Measurements from ENCODE around the gene PPM1A. TPM values are rescaled to one million over a fixed set of nuclear protein-coding genes. Genes with fewer than 3 reads are reported as not detected.

PPM1A gene
- total and polyA plus RNA-seq, 2 of the 8 experiments (the other 6 are each of a cell fraction or from before 2014, with no cell fraction given), result 14.0 to 51.2 TPM

DNA sequence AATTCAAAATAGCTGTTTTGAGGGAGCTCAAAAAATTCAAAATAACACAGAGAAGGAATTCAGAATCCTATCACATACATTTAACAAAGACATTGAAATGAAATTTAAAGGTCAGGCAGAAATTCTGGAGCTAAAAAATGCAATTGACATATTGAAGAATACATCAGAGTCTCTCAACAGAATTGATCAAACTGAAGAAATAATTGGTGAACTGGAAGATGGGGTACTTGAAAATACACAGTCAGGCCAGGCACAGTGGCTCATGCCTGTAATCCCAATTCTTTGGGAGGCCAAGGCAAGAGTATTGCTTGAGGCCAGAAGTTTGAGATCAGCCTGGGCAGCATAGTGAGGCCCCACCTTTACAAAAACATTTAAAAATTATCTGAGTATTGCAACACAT, 49.7 kb upstream of the PPM1A start:
- Histone ChIP-seq H3K36me3 (ENCODE audit: control insufficient read depth in 2 of 4, insufficient read depth in 4 of 4, low read length in 3 of 4) (no peaks in the 10 kb centered on the region), H2AK5ac (ENCODE audit: low read depth, low read length) (no peak overlapping the region), H2BK20ac (ENCODE audit: low read length) (no peak overlapping the region), H2BK120ac (replicated peaks; ENCODE audit: low read depth, low read length) (no peak overlapping the region), H3K4ac (replicated peaks; ENCODE audit: insufficient read length, low read depth, low read length) (no peak overlapping the region), H3K14ac (ENCODE audit: insufficient read length) (no peak overlapping the region), H4K8ac (ENCODE audit: extremely low read depth, insufficient read depth, low read length) (no peak overlapping the region), H4K5ac (ENCODE audit: insufficient read length, low read depth, low read length) (no peak overlapping the region), H2AFZ (ENCODE audit: low read length) (no peak overlapping the region), H4K91ac (replicated peaks; ENCODE audit: insufficient read length, low read length) (no peak overlapping the region), H3K4me3 (ENCODE audit: extremely low read depth in 1 of 4, insufficient read depth in 2 of 4, low read depth in 3 of 4, low read length in 4 of 4) (no peak overlapping the region), H3K79me2 (ENCODE audit: control insufficient read depth in 1 of 2, insufficient read depth in 2 of 2, low read length in 2 of 2) (no peaks in the 10 kb centered on the region), H3K79me1 (ENCODE audit: low read depth, low read length) (no peaks in the 10 kb centered on the region), H3K23ac (ENCODE audit: insufficient read length) (no peak overlapping the region), H3K4me2 (ENCODE audit: insufficient read depth in 1 of 2, low read depth in 2 of 2, low read length in 2 of 2) (no peak overlapping the region), H4K20me1 (replicated peaks in 1 of 2; ENCODE audit: control insufficient read depth in 1 of 2, insufficient read depth in 2 of 2, low read length in 2 of 2) (no peaks in the 10 kb centered on the region), H2BK15ac (ENCODE audit: low read length) (no peak overlapping the region), H3K9ac (replicated peaks in 1 of 4; ENCODE audit: extremely low read depth in 1 of 4, low read depth in 3 of 4, low read length in 3 of 4) (no peak overlapping the region), H3K9me3 (ENCODE audit: insufficient read depth in 2 of 2, low read depth in 1 of 2, low read length in 1 of 2) (no peaks in the 10 kb centered on the region), H3K27me3 (replicated peaks in 1 of 4; ENCODE audit: control insufficient read depth in 3 of 4, extremely low read depth in 1 of 4, insufficient read depth in 3 of 4, low read length in 3 of 4) (no peaks in the 10 kb centered on the region), H3K23me2 (ENCODE audit: low read depth, low read length) (no peaks in the 10 kb centered on the region), H3K18ac (ENCODE audit: extremely low read depth, low read length) (no peak overlapping the region), H2BK12ac (ENCODE audit: low read depth, low read length) (no peak overlapping the region), H3K27ac (ENCODE audit: low read depth, low read length) (no peak overlapping the region), H3K4me1 (replicated peaks in 1 of 4; ENCODE audit: control insufficient read depth in 3 of 4, insufficient read depth in 4 of 4, low read length in 3 of 4) (peaks cover 0 to 9% (median 5%) of the 10 kb centered on the region in 4 experiments; a peak in 6 of 7 replicates), H3K56ac (replicated peaks; ENCODE audit: insufficient read length, low read depth, low read length) (no peak overlapping the region), H2BK5ac (ENCODE audit: low read depth, low read length) (no peak overlapping the region)
- FAIRE-seq (no peak), DNase-seq (ENCODE audit: low read depth in 1 of 2, low spot score in 2 of 2) (no peak)
- POLR2A ChIA-PET (ENCODE audit: partially characterized antibody), result no interaction called here
- CTCF ChIA-PET (ENCODE audit: partially characterized antibody), result interaction anchor here (1.1 to 1.5 kb wide), 3 partner anchors 16 to 359 kb away, joined by 3 to 4 read pairs (median 3); no protein-coding TSS in a partner anchor
- TF ChIP-seq SIX5 (IDR thresholded peaks at IDR 0.05; ENCODE audit: low read depth, low read length) (no peak), EGR1 (IDR thresholded peaks at IDR 0.05; ENCODE audit: borderline replicate concordance, low read depth, low read length) (no peak), EZH2 (IDR thresholded peaks at IDR 0.05; ENCODE audit: low read depth, low read length, severe bottlenecking) (no peak), HDAC2 (IDR thresholded peaks at IDR 0.05; ENCODE audit: borderline replicate concordance in 1 of 2, low read depth in 2 of 2, low read length in 2 of 2) (no peak), NRF1 (IDR thresholded peaks at IDR 0.05; ENCODE audit: low read depth, low read length) (no peak), RNF2 (IDR thresholded peaks at IDR 0.05; ENCODE audit: borderline replicate concordance, low read depth, low read length, missing control alignments, poor library complexity, severe bottlenecking) (no peak), EP300 (IDR thresholded peaks at IDR 0.05; ENCODE audit: borderline replicate concordance in 1 of 2, low read depth in 2 of 2, low read length in 2 of 2) (no peak), MAFK (IDR thresholded peaks at IDR 0.05; ENCODE audit: low read depth, low read length) (no peak)
- TF ChIP-seq, protein P1, sequence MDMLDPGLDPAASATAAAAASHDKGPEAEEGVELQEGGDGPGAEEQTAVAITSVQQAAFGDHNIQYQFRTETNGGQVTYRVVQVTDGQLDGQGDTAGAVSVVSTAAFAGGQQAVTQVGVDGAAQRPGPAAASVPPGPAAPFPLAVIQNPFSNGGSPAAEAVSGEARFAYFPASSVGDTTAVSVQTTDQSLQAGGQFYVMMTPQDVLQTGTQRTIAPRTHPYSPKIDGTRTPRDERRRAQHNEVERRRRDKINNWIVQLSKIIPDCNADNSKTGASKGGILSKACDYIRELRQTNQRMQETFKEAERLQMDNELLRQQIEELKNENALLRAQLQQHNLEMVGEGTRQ (IDR thresholded peaks at IDR 0.05; ENCODE audit: low read length), result no peak
- TF ChIP-seq, protein P2, sequence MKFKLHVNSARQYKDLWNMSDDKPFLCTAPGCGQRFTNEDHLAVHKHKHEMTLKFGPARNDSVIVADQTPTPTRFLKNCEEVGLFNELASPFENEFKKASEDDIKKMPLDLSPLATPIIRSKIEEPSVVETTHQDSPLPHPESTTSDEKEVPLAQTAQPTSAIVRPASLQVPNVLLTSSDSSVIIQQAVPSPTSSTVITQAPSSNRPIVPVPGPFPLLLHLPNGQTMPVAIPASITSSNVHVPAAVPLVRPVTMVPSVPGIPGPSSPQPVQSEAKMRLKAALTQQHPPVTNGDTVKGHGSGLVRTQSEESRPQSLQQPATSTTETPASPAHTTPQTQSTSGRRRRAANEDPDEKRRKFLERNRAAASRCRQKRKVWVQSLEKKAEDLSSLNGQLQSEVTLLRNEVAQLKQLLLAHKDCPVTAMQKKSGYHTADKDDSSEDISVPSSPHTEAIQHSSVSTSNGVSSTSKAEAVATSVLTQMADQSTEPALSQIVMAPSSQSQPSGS (IDR thresholded peaks at IDR 0.05; ENCODE audit: low read length), result no peak

Data from H1 (cell line).